Endothelial cell (in vitro differentiated cells): ENCODE measurements around the gene SPATS2L. TPM values are rescaled to one million over a fixed set of nuclear protein-coding genes. Genes with fewer than 3 reads are reported as not detected.

Experiments
- DNase-seq: peaks from one replicate; pipeline ENCODE4 v3.0.0; 2021; ENCODE audit warnings: low spot score
- H3K27ac Mint-ChIP-seq: one replicate; pipeline ENCODE4 v1.8.0; 2021; ENCODE audit warnings: mixed read lengths, inconsistent platforms; ENCODE audit not compliant: unreplicated experiment
- H3K27me3 Mint-ChIP-seq: one replicate; pipeline ENCODE4 v1.8.0; 2021; ENCODE audit warnings: mild to moderate bottlenecking, moderate library complexity, mixed read lengths, inconsistent platforms; ENCODE audit not compliant: unreplicated experiment
- H3K36me3 Mint-ChIP-seq: one replicate; pipeline ENCODE4 v1.8.0; 2021; ENCODE audit warnings: mild to moderate bottlenecking, low read depth, mixed read lengths, inconsistent platforms; ENCODE audit not compliant: unreplicated experiment
- H3K4me1 Mint-ChIP-seq: one replicate; pipeline ENCODE4 v1.8.0; 2021; ENCODE audit warnings: mild to moderate bottlenecking, mixed read lengths, inconsistent platforms; ENCODE audit not compliant: unreplicated experiment
- H3K4me3 Mint-ChIP-seq: one replicate; pipeline ENCODE4 v1.8.0; 2021; ENCODE audit warnings: mild to moderate bottlenecking, mixed read lengths, inconsistent platforms; ENCODE audit not compliant: unreplicated experiment
- H3K9me3 Mint-ChIP-seq: one replicate; pipeline ENCODE4 v1.8.0; 2021; ENCODE audit warnings: mixed read lengths, inconsistent platforms; ENCODE audit not compliant: unreplicated experiment
- total RNA-seq: library from RNA; stranded (reverse); fragmentation: NEBNext Ultra II Directional; extraction: Animal tissue kit (Norgen Biotek cat#: 25700); gene quantifications from one replicate; pipeline ENCODE4 v1.2.1, GENCODE V29; 2021; ENCODE audit not compliant: unreplicated experiment
- TF ChIP-seq, protein P1 (sequence below): fragments of 200-600 bp; sonication (generic); IDR thresholded peaks from one replicate; pipeline ENCODE4 v1.5.0; 2021; ENCODE audit warnings: antibody characterized with exemption; ENCODE audit not compliant: unreplicated experiment

Gene SPATS2L
- total RNA-seq, 1 donor from 2014 or later, result 72.9 TPM

DNA sequence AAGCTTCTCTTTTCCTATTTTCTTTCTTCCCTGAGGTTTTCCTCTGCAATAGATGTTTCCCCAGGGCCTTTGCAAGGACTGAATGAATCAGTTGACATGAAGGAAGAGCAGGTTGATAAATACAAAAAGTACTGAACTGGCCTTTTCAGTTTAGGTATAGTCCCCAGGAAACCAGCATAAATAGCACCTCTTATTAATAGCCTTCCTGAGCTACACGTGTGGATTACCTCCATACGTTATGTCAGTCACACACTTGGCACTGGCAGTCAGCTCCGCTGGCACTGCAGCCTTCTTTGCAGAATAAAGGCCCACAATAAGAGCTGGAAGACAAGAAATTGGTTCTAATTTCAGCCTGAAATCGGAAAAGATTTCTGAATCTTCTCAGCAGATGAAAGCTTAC is 142.7 kb downstream of the SPATS2L start:
- Mint-ChIP-seq H3K4me1 (peaks cover 9% of the 10 kb centered on the region), H3K36me3 (peaks cover 10% of the 10 kb centered on the region), H3K4me3 (no peak overlapping the region), H3K9me3 (no peaks in the 10 kb centered on the region), H3K27me3 (peaks cover 9% of the 10 kb centered on the region), H3K27ac (no peak overlapping the region)
- no peak for DNase-seq
- TF ChIP-seq, protein P1, sequence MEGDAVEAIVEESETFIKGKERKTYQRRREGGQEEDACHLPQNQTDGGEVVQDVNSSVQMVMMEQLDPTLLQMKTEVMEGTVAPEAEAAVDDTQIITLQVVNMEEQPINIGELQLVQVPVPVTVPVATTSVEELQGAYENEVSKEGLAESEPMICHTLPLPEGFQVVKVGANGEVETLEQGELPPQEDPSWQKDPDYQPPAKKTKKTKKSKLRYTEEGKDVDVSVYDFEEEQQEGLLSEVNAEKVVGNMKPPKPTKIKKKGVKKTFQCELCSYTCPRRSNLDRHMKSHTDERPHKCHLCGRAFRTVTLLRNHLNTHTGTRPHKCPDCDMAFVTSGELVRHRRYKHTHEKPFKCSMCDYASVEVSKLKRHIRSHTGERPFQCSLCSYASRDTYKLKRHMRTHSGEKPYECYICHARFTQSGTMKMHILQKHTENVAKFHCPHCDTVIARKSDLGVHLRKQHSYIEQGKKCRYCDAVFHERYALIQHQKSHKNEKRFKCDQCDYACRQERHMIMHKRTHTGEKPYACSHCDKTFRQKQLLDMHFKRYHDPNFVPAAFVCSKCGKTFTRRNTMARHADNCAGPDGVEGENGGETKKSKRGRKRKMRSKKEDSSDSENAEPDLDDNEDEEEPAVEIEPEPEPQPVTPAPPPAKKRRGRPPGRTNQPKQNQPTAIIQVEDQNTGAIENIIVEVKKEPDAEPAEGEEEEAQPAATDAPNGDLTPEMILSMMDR, result no peak

DNA sequence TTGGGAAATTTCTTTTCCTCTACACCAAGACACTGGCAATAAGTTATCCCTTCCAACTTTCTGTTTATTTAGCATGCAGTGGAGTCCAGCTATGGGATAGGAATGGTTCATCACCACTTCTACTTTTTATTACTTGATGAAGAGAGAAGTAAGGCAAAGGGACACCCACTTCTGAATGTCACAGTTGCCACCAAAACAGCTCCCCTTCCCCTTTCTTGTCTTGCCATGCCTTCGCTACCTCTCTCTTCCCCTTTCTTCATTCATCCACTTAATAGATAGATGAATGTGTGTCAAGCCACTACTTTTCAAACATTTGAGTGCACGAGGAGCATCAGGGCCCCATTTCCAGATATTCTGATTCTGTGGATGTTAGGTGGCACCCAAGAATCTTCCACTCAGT is 143.8 kb downstream of the SPATS2L start:
- Mint-ChIP-seq H3K36me3 (peaks cover 10% of the 10 kb centered on the region), H3K9me3 (no peaks in the 10 kb centered on the region), H3K4me3 (no peak overlapping the region), H3K27ac (no peak overlapping the region), H3K4me1 (peaks cover 6% of the 10 kb centered on the region), H3K27me3 (peaks cover 4% of the 10 kb centered on the region)
- no peak for DNase-seq
- TF ChIP-seq, protein P1, result no peak

DNA sequence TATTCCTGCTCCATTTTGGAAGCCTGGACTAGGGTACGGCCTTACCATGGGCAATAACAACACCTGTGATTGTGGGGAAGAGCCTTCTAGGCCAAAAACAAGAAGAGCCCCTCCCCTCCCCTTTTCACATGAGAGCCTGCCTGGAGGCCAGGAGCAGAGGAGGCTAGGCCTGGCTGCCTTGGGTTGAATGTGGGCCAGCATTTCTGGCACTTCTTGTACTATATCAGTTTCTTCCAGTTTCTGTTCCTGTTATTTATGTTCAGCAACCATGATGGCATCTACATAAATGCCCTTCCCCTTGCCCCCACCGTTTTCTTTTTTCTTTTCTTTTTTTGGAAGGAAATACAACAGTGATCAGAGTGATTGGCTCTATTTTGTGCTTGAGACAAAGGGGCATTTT is 145.0 kb downstream of the SPATS2L start:
- no peak for DNase-seq
- Mint-ChIP-seq H3K4me3 (no peak overlapping the region), H3K9me3 (no peaks in the 10 kb centered on the region), H3K27me3 (peaks cover 2% of the 10 kb centered on the region), H3K36me3 (peaks cover 18% of the 10 kb centered on the region), H3K27ac (no peak overlapping the region), H3K4me1 (peaks cover 11% of the 10 kb centered on the region)
- TF ChIP-seq, protein P1, result no peak

DNA sequence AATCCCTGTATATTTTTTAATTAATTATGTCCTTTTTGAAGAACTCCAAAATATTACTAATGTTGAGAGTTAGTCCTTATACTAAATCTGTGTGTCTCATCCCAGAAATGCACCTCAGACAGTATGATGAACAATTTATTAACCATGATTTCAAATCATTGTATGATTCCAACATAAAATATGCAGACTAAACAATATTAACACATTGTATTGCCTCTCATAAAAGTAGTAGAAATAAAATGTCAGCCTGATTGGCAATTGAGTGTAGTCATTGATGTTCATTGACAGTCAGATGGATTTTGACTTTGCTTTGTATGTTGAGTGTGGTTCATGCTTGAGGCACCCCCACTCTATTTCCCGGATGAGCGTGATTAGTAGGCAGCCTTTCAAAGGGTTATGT is 145.9 kb downstream of the SPATS2L start:
- Mint-ChIP-seq H3K9me3 (no peaks in the 10 kb centered on the region), H3K36me3 (peaks cover 23% of the 10 kb centered on the region), H3K4me1 (peaks cover 17% of the 10 kb centered on the region), H3K27ac (no peak overlapping the region), H3K4me3 (no peak overlapping the region), H3K27me3 (peaks cover 2% of the 10 kb centered on the region)
- TF ChIP-seq, protein P1, result no peak
- DNase-seq, result no peak

DNA sequence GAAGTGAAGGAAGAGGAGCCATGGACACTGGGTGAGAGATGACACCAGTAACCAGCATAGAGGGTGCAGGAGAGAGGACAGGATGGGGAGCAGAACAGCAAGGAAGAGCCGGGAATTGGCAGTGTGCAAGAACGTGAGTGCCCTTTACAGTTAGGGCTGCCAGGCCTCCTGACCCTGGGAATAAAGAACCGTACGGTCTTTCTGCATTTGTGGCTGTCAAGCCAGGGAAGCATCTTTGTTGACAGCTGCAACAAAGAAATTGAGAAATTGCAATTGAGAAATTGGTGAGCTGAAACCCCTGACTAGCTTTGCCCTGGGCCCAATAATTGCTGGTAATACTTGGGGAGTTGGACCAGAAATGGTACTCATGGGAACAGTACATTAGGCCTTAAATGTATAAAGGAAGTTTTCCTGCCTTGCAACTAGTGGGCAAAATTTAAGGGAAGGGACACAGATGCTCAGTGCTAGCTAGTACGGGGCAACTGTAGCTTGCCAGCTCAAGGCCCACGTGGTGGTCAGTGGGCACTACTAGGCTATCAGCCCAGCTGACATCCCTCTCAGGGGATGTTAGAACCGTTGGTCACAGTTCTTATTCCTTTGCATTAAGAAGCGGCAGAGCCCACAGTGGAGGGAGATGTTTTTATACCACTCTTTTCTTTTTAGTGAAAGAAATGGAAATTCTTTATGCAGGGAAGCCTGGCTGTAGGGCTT is 146.8 kb downstream of the SPATS2L start:
- Mint-ChIP-seq H3K36me3 (peaks cover 23% of the 10 kb centered on the region), H3K4me3 (no peak overlapping the region), H3K27me3 (peaks cover 2% of the 10 kb centered on the region), H3K4me1 (peaks cover 17% of the 10 kb centered on the region), H3K9me3 (no peaks in the 10 kb centered on the region), H3K27ac (no peak overlapping the region)
- TF ChIP-seq, protein P1, result no peak
- no peak for DNase-seq
